ENCODE results near the gene CACNA1B.
A peak's percentile ranks its signal among the peaks of the same experiment; 100 is the strongest.

The CACNA1B gene

GRCh38 chr9:138020120-138020794 is 142.7 kb downstream of the CACNA1B start:
- DNase-seq, result no peak

GRCh38 chr9:138020795-138021182 is 143.2 kb downstream of the CACNA1B start:
- DNase-seq, result no peak

DNA sequence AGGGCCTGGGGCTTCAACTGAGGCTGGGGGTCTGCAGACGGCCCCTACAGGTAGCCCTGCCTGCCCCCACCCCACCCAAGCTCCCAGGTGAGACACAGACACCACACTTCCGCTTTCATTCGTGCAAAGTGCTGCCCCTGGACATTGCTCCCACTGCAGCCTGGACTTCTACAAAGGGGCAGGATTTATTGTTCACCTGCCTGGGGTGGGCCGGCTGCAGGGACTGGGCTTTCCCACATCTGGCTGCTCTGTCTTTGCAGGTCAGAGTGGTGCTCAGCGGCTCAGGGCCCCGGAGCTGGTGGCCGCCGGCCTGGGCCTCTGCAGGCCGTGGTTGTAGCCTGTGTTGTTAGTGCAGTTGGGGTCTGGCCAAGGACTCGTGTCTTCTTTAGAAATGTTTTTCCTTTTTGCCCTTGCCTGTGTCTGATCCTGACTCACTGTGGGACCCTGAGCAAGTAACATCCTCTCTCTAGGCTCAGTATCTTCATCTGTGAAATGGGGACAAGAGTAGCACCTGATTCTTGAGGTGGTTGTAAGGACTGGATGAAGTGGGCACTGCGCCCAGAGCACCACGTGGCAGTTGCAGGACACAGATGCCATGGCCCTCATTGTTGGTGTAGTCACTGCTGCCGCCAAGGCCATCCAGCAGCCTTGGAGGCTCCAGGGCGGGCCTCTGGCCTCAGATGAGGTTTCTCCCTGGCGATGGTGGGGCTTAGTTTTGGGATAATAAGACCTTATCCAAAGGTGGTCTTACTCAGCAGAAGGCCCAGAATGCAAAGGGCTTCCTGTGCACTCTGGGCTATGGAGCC is 143.9 kb downstream of the CACNA1B start:
- no peak for DNase-seq

DNA sequence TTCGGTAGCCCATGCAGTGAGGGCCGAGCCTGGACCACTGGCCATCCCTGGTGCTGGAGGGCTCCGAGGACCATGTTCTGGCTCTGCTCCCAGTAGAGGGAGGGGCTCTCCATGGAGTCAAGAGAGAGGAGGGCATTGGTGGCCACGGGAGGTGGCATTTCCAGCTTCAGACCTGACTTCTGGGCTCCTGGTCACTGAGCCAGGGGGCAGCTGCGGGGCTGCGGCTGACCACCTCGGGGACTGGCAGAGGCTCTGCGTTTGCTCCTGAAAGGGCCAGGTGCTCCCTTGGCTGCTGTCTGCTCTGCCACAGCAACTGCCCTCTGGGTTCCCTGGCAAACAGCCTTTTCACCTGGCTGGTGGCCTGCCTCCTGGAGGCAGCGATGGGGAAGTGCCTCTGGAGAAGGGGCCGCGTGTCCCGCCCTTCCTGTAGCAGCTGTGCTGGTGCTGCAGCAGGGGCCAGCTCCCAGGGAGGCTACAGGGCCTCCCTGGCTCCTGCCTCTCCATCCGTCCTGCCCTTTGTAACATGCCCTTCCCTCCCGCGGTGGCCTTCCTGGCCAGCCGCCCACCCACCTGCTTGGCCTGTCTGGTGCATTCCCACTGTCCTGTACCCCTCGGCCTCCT is 144.6 kb downstream of the CACNA1B start:
- DNase-seq, result peak; percentile 16

- DNase-seq, result no peak
Measured at GRCh38 chr9:138022756-138023393, 145.3 kb downstream of the CACNA1B start.

DNA sequence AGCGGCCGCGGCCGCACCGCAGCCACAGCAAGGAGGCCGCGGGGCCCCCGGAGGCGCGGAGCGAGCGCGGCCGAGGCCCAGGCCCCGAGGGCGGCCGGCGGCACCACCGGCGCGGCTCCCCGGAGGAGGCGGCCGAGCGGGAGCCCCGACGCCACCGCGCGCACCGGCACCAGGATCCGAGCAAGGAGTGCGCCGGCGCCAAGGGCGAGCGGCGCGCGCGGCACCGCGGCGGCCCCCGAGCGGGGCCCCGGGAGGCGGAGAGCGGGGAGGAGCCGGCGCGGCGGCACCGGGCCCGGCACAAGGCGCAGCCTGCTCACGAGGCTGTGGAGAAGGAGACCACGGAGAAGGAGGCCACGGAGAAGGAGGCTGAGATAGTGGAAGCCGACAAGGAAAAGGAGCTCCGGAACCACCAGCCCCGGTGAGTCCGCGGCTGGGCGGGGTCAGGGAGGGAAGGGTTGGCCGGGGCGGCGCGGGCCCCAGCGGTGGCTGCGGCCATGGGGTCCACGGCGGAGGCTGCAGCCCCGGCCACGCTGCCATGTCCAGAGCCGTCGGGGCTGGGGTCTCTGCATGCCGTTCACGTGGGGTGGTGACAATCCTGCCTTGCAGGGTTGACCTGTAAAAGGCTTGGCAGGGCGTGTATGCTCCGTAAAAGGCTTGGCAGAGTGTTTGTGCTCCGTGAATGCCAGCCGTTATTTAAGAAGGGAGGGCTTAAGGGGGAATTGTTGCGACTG is 146.0 kb downstream of the CACNA1B start:
- no peak for DNase-seq

GRCh38 chr9:138024131-138024530 is 146.5 kb downstream of the CACNA1B start:
- no peak for DNase-seq

GRCh38 chr9:138024831-138025291 is 147.3 kb downstream of the CACNA1B start:
- DNase-seq, result no peak

DNA sequence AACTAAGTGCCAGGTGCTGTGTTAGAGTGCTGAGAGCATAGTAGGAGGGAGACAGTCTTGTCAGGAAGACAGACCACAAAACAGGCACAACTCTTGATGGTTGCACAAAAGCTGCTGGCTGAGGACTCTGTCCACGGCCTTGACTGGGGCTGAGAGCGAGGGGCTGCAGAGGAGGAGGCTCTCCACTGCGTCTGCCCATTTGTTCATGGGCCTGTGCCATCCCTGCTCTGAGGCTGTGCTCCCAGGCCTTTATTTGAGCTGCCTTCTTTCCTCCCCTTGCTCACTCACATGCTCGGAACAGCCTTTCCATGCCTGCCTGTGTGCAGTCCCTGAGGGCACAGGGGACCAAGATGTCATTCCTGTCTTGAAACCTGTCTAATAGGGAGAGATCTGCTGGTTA is 147.8 kb downstream of the CACNA1B start:
- no peak for DNase-seq

GRCh38 chr9:138025908-138026307 is 148.3 kb downstream of the CACNA1B start:
- no peak for DNase-seq

- DNase-seq, result no peak
Measured at GRCh38 chr9:138028596-138028995, 151.0 kb downstream of the CACNA1B start.

DNA sequence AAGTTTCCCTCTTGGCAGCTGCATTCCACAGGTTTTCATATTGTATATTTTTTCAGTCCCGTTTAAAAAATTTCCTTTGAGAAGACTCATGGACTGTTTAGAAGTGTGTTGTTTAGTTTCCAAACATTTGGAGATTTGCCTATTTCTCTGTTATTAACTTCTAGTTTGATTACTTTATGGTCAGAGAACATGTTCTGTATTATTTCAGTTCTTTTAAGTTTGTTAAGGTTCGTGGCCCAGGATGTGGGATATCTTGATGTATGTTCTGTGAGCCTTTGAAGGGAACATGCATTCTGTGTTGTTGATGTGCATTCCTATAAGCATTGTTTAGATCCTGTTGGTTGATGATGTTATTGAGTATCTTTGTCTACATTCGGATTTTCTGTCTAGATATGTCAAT is 153.6 kb downstream of the CACNA1B start:
- no peak for DNase-seq

- no peak for DNase-seq
Measured at GRCh38 chr9:138033950-138034349, 156.4 kb downstream of the CACNA1B start.

- DNase-seq, result no peak
Measured at GRCh38 chr9:138037140-138037539, 159.6 kb downstream of the CACNA1B start.

DNA sequence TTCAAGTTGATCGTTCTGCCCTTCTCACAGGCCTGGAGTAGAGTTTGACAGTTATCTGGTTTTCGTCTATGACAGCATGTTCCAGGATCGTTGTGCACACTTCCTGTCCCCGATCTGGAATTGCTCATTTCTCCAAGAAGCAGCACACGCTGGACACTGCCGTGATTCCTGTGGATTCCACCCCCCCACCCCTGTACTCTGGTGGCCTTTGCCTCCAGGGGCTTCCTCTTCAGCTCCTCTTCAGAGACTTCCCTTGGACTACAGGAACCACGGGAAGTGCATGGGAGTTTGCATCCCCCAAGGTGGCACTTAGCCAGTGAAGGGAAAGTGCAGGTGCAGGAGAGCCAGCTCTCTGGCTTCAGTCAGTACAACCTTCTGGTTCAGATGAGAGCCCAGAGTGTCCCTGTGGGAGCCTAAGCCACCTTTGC is 160.7 kb downstream of the CACNA1B start:
- DNase-seq, result no peak

GRCh38 chr9:138040446-138041430 is 163.2 kb downstream of the CACNA1B start:
- DNase-seq, result no peak

DNA sequence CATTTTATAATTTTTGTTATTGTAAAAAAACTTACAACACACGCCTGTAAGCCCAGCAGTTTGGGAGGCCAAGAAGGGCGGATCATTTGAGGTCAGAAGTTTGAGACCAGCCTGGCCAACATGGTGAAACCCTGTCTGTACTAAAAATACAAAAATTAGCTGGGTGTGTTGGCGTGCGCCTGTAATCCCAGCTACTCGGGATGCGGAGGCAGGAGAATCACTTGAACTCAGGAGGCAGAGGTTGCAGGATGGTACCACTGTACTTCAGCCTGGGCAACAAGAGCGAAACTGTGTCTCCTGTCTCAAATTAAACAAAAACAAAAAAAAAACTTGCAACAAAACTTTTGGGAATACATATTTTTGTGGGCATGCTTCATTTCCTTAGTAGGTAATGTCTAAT is 164.6 kb downstream of the CACNA1B start:
- DNase-seq, result no peak

GRCh38 chr9:138042640-138043039 is 165.1 kb downstream of the CACNA1B start:
- DNase-seq, result no peak

- no peak for DNase-seq
Measured at GRCh38 chr9:138043061-138043410, 165.5 kb downstream of the CACNA1B start.

DNA sequence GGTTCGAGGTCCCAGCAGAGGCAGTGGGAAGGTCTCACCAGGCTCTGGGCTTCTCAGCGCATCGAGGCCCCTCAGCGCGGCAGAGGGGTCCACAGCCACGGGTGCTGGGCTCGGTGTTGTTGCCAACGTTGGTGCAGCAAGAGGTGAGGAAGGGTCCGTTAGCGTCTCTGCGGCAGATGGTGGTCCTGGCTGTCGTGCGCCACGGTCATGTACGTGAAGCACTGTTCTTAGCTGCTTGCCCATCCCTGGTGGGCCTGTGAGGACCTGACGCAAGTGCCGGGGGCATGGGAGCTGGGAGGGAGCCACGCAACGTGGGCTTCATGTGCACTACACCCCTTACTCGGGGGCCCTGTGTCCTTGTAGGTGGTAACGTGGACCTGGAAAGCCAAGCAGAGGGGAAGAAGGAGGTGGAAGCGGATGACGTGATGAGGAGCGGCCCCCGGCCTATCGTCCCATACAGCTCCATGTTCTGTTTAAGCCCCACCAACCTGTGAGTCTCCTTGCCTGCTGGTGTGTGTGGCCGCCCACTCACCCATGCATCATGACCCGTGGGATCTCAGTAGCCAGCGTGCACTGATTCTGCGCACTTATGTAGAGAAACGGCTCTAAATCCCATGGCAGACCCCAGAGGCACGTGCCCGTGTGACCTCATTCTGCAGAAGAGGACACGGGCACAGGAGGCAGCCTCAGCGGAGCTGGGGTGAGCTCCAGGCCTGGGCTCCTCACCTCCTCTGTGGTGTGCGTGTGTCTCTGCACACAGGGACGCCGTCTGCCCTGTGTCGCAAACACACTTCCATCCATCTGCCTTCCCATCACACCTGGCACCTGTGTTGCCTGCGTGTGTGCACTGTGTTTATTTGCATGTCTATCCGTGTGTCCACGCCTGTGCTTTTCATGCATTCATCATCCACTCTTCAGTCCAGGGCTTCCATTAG is 166.1 kb downstream of the CACNA1B start:
- DNase-seq, result no peak

Data from NCI-H1436 treated with DMSO at 0.1 percent for 48 hours (cell line).